Measurements from ENCODE around the gene ACTN1. TPM values are rescaled to one million over a fixed set of nuclear protein-coding genes. Genes with fewer than 3 reads are reported as not detected.

Gene ACTN1
- polyA plus RNA-seq, 3 donors: 41.4 to 75.0 (median 69.4) TPM

DNA sequence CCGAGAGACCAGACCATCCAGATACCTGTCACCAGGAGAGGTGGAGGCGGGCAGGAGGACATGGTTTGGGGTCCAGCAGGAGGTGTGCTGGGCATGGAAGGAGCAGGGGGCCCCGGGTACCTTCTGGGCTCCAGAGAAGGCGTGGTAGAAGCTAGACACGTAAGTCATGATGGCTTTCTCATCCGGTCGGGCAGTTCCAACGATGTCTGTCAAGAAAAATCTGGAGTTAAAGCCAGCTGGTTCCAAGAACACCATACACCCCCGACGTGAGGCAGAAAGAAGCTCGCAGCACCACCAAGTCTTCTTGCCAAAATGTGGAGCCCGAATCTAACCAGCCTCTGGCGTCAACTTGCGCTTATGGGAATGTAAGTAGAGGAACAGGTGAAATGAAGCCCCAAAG, 76.7 kb downstream of the ACTN1 start:
- Histone ChIP-seq H3K4me2 (replicated peaks; ENCODE audit: extremely low read depth, low read length, poor library complexity, severe bottlenecking) (no peak overlapping the region), H3K4me3 (replicated peaks in 1 of 3; ENCODE audit: low read depth in 2 of 3, low read length in 3 of 3) (no peak overlapping the region), H3K27me3 (ENCODE audit: control insufficient read depth in 2 of 2, insufficient read depth in 2 of 2, low read length in 2 of 2) (no peaks in the 10 kb centered on the region), H4K20me1 (ENCODE audit: insufficient read depth, low read length) (peaks cover 14% of the 10 kb centered on the region), H3K27ac (ENCODE audit: low read depth in 1 of 2, low read length in 2 of 2) (no peak overlapping the region), H3K79me2 (ENCODE audit: insufficient read depth, low read length) (peaks cover 4% of the 10 kb centered on the region), H3K9ac (ENCODE audit: insufficient read depth, low read length, poor library complexity, severe bottlenecking) (no peak overlapping the region), H3K4me1 (ENCODE audit: control insufficient read depth in 1 of 2, insufficient read depth in 2 of 2, low read length in 2 of 2) (peaks cover 10 to 25% of the 10 kb centered on the region in 2 donors), H2AFZ (ENCODE audit: insufficient read depth, low read depth, low read length, poor library complexity, severe bottlenecking) (no peak overlapping the region), H3K36me3 (replicated peaks in 1 of 2; ENCODE audit: control insufficient read depth in 1 of 2, insufficient read depth in 2 of 2, low read length in 2 of 2) (peaks cover 70 to 92% of the 10 kb centered on the region in 2 donors), H3K9me3 (replicated peaks in 1 of 2; ENCODE audit: control insufficient read depth in 1 of 2, insufficient read depth in 1 of 2, low read length in 2 of 2) (no peaks in the 10 kb centered on the region)
- TF ChIP-seq, protein P1, sequence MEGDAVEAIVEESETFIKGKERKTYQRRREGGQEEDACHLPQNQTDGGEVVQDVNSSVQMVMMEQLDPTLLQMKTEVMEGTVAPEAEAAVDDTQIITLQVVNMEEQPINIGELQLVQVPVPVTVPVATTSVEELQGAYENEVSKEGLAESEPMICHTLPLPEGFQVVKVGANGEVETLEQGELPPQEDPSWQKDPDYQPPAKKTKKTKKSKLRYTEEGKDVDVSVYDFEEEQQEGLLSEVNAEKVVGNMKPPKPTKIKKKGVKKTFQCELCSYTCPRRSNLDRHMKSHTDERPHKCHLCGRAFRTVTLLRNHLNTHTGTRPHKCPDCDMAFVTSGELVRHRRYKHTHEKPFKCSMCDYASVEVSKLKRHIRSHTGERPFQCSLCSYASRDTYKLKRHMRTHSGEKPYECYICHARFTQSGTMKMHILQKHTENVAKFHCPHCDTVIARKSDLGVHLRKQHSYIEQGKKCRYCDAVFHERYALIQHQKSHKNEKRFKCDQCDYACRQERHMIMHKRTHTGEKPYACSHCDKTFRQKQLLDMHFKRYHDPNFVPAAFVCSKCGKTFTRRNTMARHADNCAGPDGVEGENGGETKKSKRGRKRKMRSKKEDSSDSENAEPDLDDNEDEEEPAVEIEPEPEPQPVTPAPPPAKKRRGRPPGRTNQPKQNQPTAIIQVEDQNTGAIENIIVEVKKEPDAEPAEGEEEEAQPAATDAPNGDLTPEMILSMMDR (IDR thresholded peaks at IDR 0.05): no peak
- Mint-ChIP-seq H3K4me3 (no peak overlapping the region), H3K4me1 (peaks cover 21% of the 10 kb centered on the region), H3K27ac (no peak overlapping the region), H3K9me3 (peaks cover 0 to 4% (median 0%) of the 10 kb centered on the region in 7 donors), H3K36me3 (peaks cover 69 to 97% of the 10 kb centered on the region in 2 donors), H3K27me3 (ENCODE audit: low read depth in 3 of 3) (peaks cover 0 to 3% (median 0%) of the 10 kb centered on the region in 3 donors)
- intact Hi-C loops (cut with micrococcal nuclease): no loop called here
- WGBS (ENCODE audit: insufficient coverage): 100% methylated on average over 10 of the region's 14 CpGs
- DNase-seq: no peak

GRCh38 chr14:68899033-68899603, 80.0 kb downstream of the ACTN1 start:
- Mint-ChIP-seq H3K4me3 (no peak overlapping the region), H3K27me3 (ENCODE audit: low read depth in 3 of 3) (no peaks in the 10 kb centered on the region), H3K36me3 (peaks cover 66 to 98% of the 10 kb centered on the region in 2 donors), H3K4me1 (peaks cover 19% of the 10 kb centered on the region), H3K27ac (peak overlapping the region in 3 of 7 donors; percentile 19 to 72 (median 52)), H3K9me3 (peaks cover 0 to 2% (median 0%) of the 10 kb centered on the region in 7 donors)
- Histone ChIP-seq H3K4me3 (replicated peaks in 1 of 3; ENCODE audit: low read depth in 2 of 3, low read length in 3 of 3) (no peak overlapping the region), H3K36me3 (replicated peaks in 1 of 2; ENCODE audit: control insufficient read depth in 1 of 2, insufficient read depth in 2 of 2, low read length in 2 of 2) (peaks cover 69 to 95% of the 10 kb centered on the region in 2 donors), H4K20me1 (ENCODE audit: insufficient read depth, low read length) (peaks cover 14% of the 10 kb centered on the region), H3K79me2 (ENCODE audit: insufficient read depth, low read length) (peaks cover 4% of the 10 kb centered on the region), H3K27me3 (ENCODE audit: control insufficient read depth in 2 of 2, insufficient read depth in 2 of 2, low read length in 2 of 2) (no peaks in the 10 kb centered on the region), H3K4me1 (ENCODE audit: control insufficient read depth in 1 of 2, insufficient read depth in 2 of 2, low read length in 2 of 2) (peaks cover 10 to 25% of the 10 kb centered on the region in 2 donors), H2AFZ (ENCODE audit: insufficient read depth, low read depth, low read length, poor library complexity, severe bottlenecking) (no peak overlapping the region), H3K9me3 (replicated peaks in 1 of 2; ENCODE audit: control insufficient read depth in 1 of 2, insufficient read depth in 1 of 2, low read length in 2 of 2) (no peaks in the 10 kb centered on the region), H3K4me2 (replicated peaks; ENCODE audit: extremely low read depth, low read length, poor library complexity, severe bottlenecking) (no peak overlapping the region), H3K27ac (ENCODE audit: low read depth in 1 of 2, low read length in 2 of 2) (peak overlapping the region in 1 of 2 donors; percentile 67), H3K9ac (ENCODE audit: insufficient read depth, low read length, poor library complexity, severe bottlenecking) (no peak overlapping the region)
- 91% methylated on average over 1 of the region's 1 CpG for WGBS (ENCODE audit: insufficient coverage)
- no peak for DNase-seq
- TF ChIP-seq, protein P1 (IDR thresholded peaks at IDR 0.05): no peak
- intact Hi-C loops (cut with micrococcal nuclease): no loop called here

All from CD14-positive monocyte (primary cell).